H1 (cell line): Measurements from ENCODE around the gene POLR2A. TPM values are rescaled to one million over a fixed set of nuclear protein-coding genes. Genes with fewer than 3 reads are reported as not detected.

Experiments
- ASH2L ChIP-seq: fragments of 200-600, 300-600 bp; sonication (generic); IDR thresholded peaks from one replicate; pipeline ENCODE4 v1.7.1; 2017; ENCODE audit warnings: low read length
- CBX5 ChIP-seq: fragments of 300-800, 300-1000 bp; sonication (generic); IDR thresholded peaks from 2 replicates; pipeline ENCODE4 v1.7.1; 2016; ENCODE audit warnings: antibody characterized with exemption, low read length, low read depth
- CHD7 ChIP-seq: fragments of 300-600 bp; sonication (generic); IDR thresholded peaks from 2 replicates; pipeline ENCODE4 v1.7.1; 2012; ENCODE audit warnings: low read length, moderate library complexity, mild to moderate bottlenecking, inconsistent platforms; ENCODE audit not compliant: insufficient replicate concordance
- HDAC2 ChIP-seq, 2 experiments: fragments of 300-600 bp in 1 of 2; sonication (generic) in 1 of 2; IDR thresholded peaks; 2 replicates each; pipeline ENCODE4 v1.6.1; 2011 to 2012; ENCODE audit warnings: low read depth in 2 of 2, low read length in 2 of 2, mild to moderate bottlenecking in 2 of 2, moderate library complexity in 2 of 2, borderline replicate concordance in 1 of 2, inconsistent platforms in 1 of 2
- RXRA ChIP-seq: IDR thresholded peaks from 2 replicates; pipeline ENCODE4 v1.6.1; 2011; ENCODE audit warnings: low read depth, mild to moderate bottlenecking, low read length, moderate library complexity; ENCODE audit not compliant: insufficient read depth
- SP1 ChIP-seq: IDR thresholded peaks from 2 replicates; pipeline ENCODE4 v1.6.1; 2011; ENCODE audit warnings: low read depth, low read length
- SP4 ChIP-seq: IDR thresholded peaks from 2 replicates; pipeline ENCODE4 v1.6.1; 2012; ENCODE audit warnings: low read length, inconsistent platforms
- TCF12 ChIP-seq: IDR thresholded peaks from 2 replicates; pipeline ENCODE4 v1.6.1; 2011; ENCODE audit warnings: low read depth, mild to moderate bottlenecking, low read length
- USF2 ChIP-seq: IDR thresholded peaks from 2 replicates; pipeline ENCODE4 v1.6.1; 2011; ENCODE audit warnings: low read length, improper control_type of control experiment
- polyA plus RNA-seq, 7 experiments: library from polyadenylated mRNA; depleted of rRNA in 3 of 7; stranded (reverse) in 5 of 7; unstranded in 2 of 7; fragments of >200 nt in 5 of 7; fragments of 200-250 nt in 2 of 7; gene quantifications; 1 replicate in 5 of 7; 2 replicates in 1 of 7; 4 replicates in 1 of 7; pipeline versions ENCODE4 v1.2.1 to v1.2.3, GENCODE V29; 2011 to 2013; ENCODE audit warnings: missing spikeins in 2 of 7, mixed read lengths in 2 of 7
- total RNA-seq: library from RNA; stranded (reverse); fragmentation: NEBNext Ultra II Directional; extraction: Animal tissue kit (Norgen Biotek cat#: 25700); gene quantifications from 2 replicates; pipeline ENCODE4 v1.2.1, GENCODE V29; 2021

POLR2A gene
- total and polyA plus RNA-seq, 2 of the 8 experiments (the other 6 are each of a cell fraction or from before 2014, with no cell fraction given), result 26.8 to 150 TPM

- TF ChIP-seq CHD7 (no peak), HDAC2 (IDR thresholded peaks at IDR 0.05; ENCODE audit: borderline replicate concordance in 1 of 2, low read depth in 2 of 2, low read length in 2 of 2) (no peak), ASH2L (no peak), RXRA (no peak), USF2 (no peak), CBX5 (no peak), TCF12 (no peak), SP1 (no peak), SP4 (no peak)
Measured at GRCh38 chr17:7530023-7530900, 46.1 kb downstream of the POLR2A start (continued).
